ENCODE data around the gene AK8. TPM values are rescaled to one million over a fixed set of nuclear protein-coding genes. Genes with fewer than 3 reads are reported as not detected.

The AK8 gene
- total RNA-seq, 1 donor from 2014 or later = 0.46 TPM

- TF ChIP-seq CTCF (conservative IDR thresholded peaks at IDR 0.05; ENCODE audit: low read depth, low read length) = no peak
- no peak for DNase-seq (ENCODE audit: low read depth)
- H3K4me3 ChIP-seq (ENCODE audit: low read depth, low read length) = no peak overlapping the region
These were observed 54.5 kb downstream of the AK8 start for GRCh38 chr9:132823370-132824145.

GRCh38 chr9:132820169-132820944 lies 57.7 kb downstream of the AK8 start:
- no peak overlapping the region for H3K4me3 ChIP-seq (ENCODE audit: low read depth, low read length)
- TF ChIP-seq CTCF (conservative IDR thresholded peaks at IDR 0.05; ENCODE audit: low read depth, low read length) = no peak
- no peak for DNase-seq (ENCODE audit: low read depth)

GRCh38 chr9:132818588-132818987 lies 59.5 kb downstream of the AK8 start:
- TF ChIP-seq CTCF (conservative IDR thresholded peaks at IDR 0.05; ENCODE audit: low read depth, low read length) = no peak
- H3K4me3 ChIP-seq (ENCODE audit: low read depth, low read length) = no peak overlapping the region
- DNase-seq (ENCODE audit: low read depth) = no peak

- no peak for DNase-seq (ENCODE audit: low read depth)
- no peak overlapping the region for H3K4me3 ChIP-seq (ENCODE audit: low read depth, low read length)
- no peak for TF ChIP-seq CTCF (conservative IDR thresholded peaks at IDR 0.05; ENCODE audit: low read depth, low read length)
These were observed 63.1 kb downstream of the AK8 start for GRCh38 chr9:132814937-132815336.

- DNase-seq (ENCODE audit: low read depth) = no peak
- no peak overlapping the region for H3K4me3 ChIP-seq (ENCODE audit: low read depth, low read length)
- TF ChIP-seq CTCF (conservative IDR thresholded peaks at IDR 0.05; ENCODE audit: low read depth, low read length) = no peak
These were observed 64.8 kb downstream of the AK8 start for GRCh38 chr9:132813115-132813771.

GRCh38 chr9:132811985-132812384 lies 66.1 kb downstream of the AK8 start:
- TF ChIP-seq CTCF (conservative IDR thresholded peaks at IDR 0.05; ENCODE audit: low read depth, low read length) = no peak
- no peak for DNase-seq (ENCODE audit: low read depth)
- H3K4me3 ChIP-seq (ENCODE audit: low read depth, low read length) = no peak overlapping the region
